Gastrocnemius medialis (tissue), 4 donors: Measurements from ENCODE around the gene RPS26.

Experiments used
- POLR2A ChIP-seq, 2 donors: fragments of 450-650 bp; IDR thresholded peaks; one replicate each; pipeline ENCODE4 v1.6.1; 2017; ENCODE audit warnings: antibody characterized with exemption in 2 of 2, mild to moderate bottlenecking in 2 of 2, moderate library complexity in 2 of 2
- TF ChIP-seq, protein P1 (sequence below), 5 experiments: fragments of 450-650 bp in 3 of 5; fragments of 200-600 bp in 2 of 5; sonication (generic) in 2 of 5; IDR thresholded peaks in 4 of 5; conservative IDR thresholded peaks in 1 of 5; 1 replicate in 4 of 5; 2 replicates in 1 of 5; pipeline ENCODE4 v1.5.1; 2016 to 2019; ENCODE audit warnings: antibody characterized with exemption in 5 of 5, mild to moderate bottlenecking in 3 of 5, moderate library complexity in 3 of 5

DNA sequence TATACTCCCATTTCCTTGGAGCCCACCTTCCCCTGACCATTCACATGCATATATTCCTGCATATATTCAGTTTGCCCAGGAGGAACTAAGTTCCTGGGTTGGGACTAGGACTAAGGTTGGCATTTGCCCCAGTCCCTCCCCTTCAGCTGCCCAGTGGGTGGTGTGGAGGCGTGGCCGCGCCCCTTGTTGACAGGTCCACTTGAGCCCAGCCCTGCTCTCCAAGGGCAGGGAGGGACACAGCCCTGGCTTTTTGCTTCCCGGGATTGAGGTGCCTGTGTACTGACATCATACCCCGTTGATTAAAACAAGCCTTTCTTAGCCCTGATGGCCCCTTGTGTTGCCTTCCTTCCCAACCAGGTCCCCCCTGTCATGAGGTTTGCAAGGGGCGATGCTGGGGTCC, 45.5 kb downstream of the RPS26 start:
- TF ChIP-seq, protein P1, sequence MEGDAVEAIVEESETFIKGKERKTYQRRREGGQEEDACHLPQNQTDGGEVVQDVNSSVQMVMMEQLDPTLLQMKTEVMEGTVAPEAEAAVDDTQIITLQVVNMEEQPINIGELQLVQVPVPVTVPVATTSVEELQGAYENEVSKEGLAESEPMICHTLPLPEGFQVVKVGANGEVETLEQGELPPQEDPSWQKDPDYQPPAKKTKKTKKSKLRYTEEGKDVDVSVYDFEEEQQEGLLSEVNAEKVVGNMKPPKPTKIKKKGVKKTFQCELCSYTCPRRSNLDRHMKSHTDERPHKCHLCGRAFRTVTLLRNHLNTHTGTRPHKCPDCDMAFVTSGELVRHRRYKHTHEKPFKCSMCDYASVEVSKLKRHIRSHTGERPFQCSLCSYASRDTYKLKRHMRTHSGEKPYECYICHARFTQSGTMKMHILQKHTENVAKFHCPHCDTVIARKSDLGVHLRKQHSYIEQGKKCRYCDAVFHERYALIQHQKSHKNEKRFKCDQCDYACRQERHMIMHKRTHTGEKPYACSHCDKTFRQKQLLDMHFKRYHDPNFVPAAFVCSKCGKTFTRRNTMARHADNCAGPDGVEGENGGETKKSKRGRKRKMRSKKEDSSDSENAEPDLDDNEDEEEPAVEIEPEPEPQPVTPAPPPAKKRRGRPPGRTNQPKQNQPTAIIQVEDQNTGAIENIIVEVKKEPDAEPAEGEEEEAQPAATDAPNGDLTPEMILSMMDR (IDR thresholded peaks at IDR 0.05 in 4 of 5, conservative IDR thresholded peaks at IDR 0.05 in 1 of 5) = no peak
- no peak for TF ChIP-seq POLR2A (IDR thresholded peaks at IDR 0.05)
